ENCODE results near the gene VSTM4. TPM values are rescaled to one million over a fixed set of nuclear protein-coding genes. Genes with fewer than 3 reads are reported as not detected.

Gene VSTM4
- total RNA-seq, 1 donor from 2014 or later, result 21.1 TPM

DNA sequence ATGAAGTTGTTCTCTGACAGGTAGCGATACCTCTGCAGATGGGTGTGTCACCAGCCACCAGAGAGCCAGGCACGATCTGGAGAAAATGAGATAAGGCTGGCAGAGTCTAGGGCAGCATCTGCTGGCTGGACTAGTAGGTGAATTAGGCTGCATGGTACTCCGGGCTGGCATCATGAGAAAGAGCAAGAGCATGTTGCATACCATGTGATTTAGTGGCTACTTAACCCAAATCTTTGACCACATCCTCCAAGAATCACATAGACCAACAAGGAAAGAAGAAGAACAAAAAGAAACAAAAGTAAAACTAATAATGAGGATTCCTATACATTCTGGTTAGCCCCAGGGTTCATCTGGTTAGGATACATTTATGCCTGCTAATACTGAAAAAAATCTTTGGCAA lies 41.9 kb upstream of the VSTM4 start:
- TF ChIP-seq, protein P1, sequence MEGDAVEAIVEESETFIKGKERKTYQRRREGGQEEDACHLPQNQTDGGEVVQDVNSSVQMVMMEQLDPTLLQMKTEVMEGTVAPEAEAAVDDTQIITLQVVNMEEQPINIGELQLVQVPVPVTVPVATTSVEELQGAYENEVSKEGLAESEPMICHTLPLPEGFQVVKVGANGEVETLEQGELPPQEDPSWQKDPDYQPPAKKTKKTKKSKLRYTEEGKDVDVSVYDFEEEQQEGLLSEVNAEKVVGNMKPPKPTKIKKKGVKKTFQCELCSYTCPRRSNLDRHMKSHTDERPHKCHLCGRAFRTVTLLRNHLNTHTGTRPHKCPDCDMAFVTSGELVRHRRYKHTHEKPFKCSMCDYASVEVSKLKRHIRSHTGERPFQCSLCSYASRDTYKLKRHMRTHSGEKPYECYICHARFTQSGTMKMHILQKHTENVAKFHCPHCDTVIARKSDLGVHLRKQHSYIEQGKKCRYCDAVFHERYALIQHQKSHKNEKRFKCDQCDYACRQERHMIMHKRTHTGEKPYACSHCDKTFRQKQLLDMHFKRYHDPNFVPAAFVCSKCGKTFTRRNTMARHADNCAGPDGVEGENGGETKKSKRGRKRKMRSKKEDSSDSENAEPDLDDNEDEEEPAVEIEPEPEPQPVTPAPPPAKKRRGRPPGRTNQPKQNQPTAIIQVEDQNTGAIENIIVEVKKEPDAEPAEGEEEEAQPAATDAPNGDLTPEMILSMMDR (IDR thresholded peaks at IDR 0.05; ENCODE audit: borderline replicate concordance), result no peak
- Histone ChIP-seq H3K27ac (replicated peaks) (no peak overlapping the region), H3K4me3 (no peak overlapping the region), H3K9me3 (replicated peaks) (no peaks in the 10 kb centered on the region), H3K27me3 (ENCODE audit: low read depth) (no peaks in the 10 kb centered on the region), H3K36me3 (peaks cover 13% of the 10 kb centered on the region), H3K4me1 (peaks cover 9% of the 10 kb centered on the region)
- no peak for DNase-seq
- intact Hi-C loops (cut with micrococcal nuclease), result no loop called here

DNA sequence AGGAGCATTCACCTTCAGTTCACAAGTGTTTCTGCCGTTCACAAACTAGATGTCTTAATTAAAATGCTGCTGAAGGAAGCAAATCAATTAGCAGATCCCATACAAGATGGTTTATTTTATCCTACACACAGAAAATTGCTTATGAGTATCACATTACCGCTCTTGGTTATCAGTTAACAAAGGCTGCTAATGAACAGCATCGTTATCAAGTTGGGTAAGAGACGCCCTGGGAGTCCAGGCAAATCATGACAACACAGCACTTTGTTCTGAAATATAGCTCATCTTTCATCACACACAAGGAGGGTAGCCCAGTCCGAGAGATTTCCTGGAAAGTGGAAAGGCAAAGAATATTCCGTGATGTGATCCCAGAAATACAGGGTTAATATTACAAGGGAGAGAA lies 39.3 kb upstream of the VSTM4 start:
- Histone ChIP-seq H3K9me3 (replicated peaks) (no peaks in the 10 kb centered on the region), H3K27me3 (ENCODE audit: low read depth) (no peaks in the 10 kb centered on the region), H3K4me3 (no peak overlapping the region), H3K4me1 (no peaks in the 10 kb centered on the region), H3K27ac (replicated peaks) (no peak overlapping the region), H3K36me3 (peaks cover 7% of the 10 kb centered on the region)
- no peak for DNase-seq
- TF ChIP-seq, protein P1 (IDR thresholded peaks at IDR 0.05; ENCODE audit: borderline replicate concordance), result no peak
- intact Hi-C loops (cut with micrococcal nuclease), result no loop called here

DNA sequence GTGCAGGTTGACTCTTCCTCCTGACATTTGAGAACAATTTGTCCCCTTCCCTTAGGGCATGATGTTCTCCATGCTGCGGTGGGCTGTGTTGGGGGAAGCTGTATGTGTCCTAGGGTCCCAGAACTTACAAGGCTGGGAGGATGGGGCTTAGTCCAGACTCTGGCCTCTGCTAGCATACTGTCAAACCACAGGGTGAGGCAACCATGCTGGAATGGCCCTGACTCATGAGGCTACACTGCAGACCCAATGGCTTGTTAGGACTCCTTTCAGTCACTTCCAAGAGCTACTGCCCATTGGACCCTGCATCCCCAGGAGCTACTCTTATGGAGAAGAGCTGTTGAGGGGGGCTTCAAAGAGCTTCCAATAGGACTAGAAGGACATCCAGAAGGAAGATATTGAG lies 38.6 kb upstream of the VSTM4 start:
- Histone ChIP-seq H3K4me3 (no peak overlapping the region), H3K27me3 (ENCODE audit: low read depth) (no peaks in the 10 kb centered on the region), H3K4me1 (no peaks in the 10 kb centered on the region), H3K36me3 (peaks cover 7% of the 10 kb centered on the region), H3K9me3 (replicated peaks) (no peaks in the 10 kb centered on the region), H3K27ac (replicated peaks) (no peak overlapping the region)
- no peak for DNase-seq
- TF ChIP-seq, protein P1 (IDR thresholded peaks at IDR 0.05; ENCODE audit: borderline replicate concordance), result no peak
- intact Hi-C loops (cut with micrococcal nuclease), result no loop called here

DNA sequence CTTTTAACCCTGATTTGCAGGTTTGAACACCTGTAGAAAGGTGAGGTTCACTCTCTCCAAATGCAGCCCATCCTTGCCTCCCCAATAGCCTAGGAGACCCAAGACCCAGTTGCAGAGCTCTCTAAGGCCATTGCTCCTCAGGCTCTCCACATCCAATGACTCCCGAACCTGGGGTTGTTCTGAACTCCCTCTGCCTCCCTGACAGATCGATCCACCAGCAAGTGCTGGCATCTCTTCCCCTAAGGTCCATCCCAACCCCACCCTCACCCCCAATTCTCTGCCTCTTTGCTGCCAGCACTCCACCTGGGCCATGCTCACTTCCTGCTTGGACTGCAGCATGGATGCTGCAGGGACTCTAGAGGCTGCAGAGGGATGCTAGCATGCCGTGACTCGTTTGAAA lies 37.8 kb upstream of the VSTM4 start:
- Histone ChIP-seq H3K36me3 (peaks cover 7% of the 10 kb centered on the region), H3K27ac (replicated peaks) (no peak overlapping the region), H3K9me3 (replicated peaks) (peaks cover 1% of the 10 kb centered on the region), H3K4me3 (no peak overlapping the region), H3K27me3 (ENCODE audit: low read depth) (no peaks in the 10 kb centered on the region), H3K4me1 (no peaks in the 10 kb centered on the region)
- TF ChIP-seq, protein P1 (IDR thresholded peaks at IDR 0.05; ENCODE audit: borderline replicate concordance), result no peak
- intact Hi-C loops (cut with micrococcal nuclease), result no loop called here
- no peak for DNase-seq

DNA sequence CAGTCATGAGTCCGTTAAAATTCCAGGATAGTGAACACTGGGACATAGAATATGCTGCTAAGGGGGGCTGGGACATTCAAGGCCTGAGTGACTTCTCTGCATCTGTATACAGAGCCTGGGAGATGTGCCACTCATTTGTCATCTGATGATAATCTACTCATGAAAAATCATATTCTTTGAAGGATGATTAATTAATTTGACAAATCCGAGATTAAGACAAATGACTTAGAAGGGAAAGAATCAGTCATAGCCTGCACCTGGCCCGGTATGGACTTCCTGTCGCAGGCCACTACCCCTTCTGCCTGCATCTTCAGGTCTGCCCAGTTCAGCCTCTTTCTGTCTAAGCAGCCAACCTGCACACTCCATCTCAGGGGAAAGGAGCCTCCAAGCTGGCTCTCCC lies 37.3 kb upstream of the VSTM4 start:
- intact Hi-C loops (cut with micrococcal nuclease), result no loop called here
- H3K4me3 ChIP-seq, result no peak overlapping the region
- TF ChIP-seq, protein P1 (IDR thresholded peaks at IDR 0.05; ENCODE audit: borderline replicate concordance), result no peak

DNA sequence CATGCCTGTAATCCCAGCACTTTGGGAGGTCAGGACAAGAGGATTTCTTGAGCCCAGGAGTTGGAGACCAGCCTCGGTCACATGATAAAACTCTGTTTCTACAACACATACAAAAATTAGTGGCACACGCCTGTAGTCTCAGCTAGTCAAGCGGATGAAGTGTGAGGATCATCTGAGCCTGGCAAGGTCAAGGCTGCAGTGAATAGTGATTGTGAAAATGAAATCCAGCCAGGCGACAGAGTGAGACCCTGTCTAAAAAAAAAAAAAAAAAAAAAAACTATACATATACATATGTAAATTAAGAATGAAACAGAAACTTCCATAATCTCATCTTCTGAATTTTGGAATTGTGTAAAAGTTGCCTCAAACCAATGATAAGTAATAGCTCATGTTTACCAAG lies 36.7 kb upstream of the VSTM4 start:
- TF ChIP-seq, protein P1 (IDR thresholded peaks at IDR 0.05; ENCODE audit: borderline replicate concordance), result no peak
- H3K4me1 ChIP-seq, result no peaks in the 10 kb centered on the region
- intact Hi-C loops (cut with micrococcal nuclease), result no loop called here

More for the DNA sequence above, 37.3 kb upstream of the VSTM4 start:
- Histone ChIP-seq H3K36me3 (peaks cover 7% of the 10 kb centered on the region), H3K9me3 (replicated peaks) (peaks cover 6% of the 10 kb centered on the region), H3K27ac (replicated peaks) (no peak overlapping the region), H3K4me1 (no peaks in the 10 kb centered on the region), H3K27me3 (ENCODE audit: low read depth) (no peaks in the 10 kb centered on the region)
- no peak for DNase-seq

More for the DNA sequence above, 36.7 kb upstream of the VSTM4 start:
- H3K27ac ChIP-seq (replicated peaks), result no peak overlapping the region
- no peak for DNase-seq
- no peaks in the 10 kb centered on the region for H3K27me3 ChIP-seq (ENCODE audit: low read depth)
- H3K4me3 ChIP-seq, result no peak overlapping the region
- H3K9me3 ChIP-seq (replicated peaks), result peaks cover 12% of the 10 kb centered on the region
- peaks cover 4% of the 10 kb centered on the region for H3K36me3 ChIP-seq
